ENCODE results near the gene DGCR2. TPM values are rescaled to one million over a fixed set of nuclear protein-coding genes. Genes with fewer than 3 reads are reported as not detected.

DGCR2 gene
- total and polyA plus RNA-seq, 11 donors = 26.0 to 53.3 (median 41.2) TPM

GRCh38 chr22:19124377-19124776 is 2.2 kb upstream of the DGCR2 start:
- H3K36me3 ChIP-seq = no peaks in the 10 kb centered on the region
- H3K9me3 ChIP-seq = no peaks in the 10 kb centered on the region
- TF ChIP-seq CTCF (IDR thresholded peaks at IDR 0.05) (no peak), POLR2A (IDR thresholded peaks at IDR 0.05) (no peak)
- ATAC-seq = no peak
- peaks cover 4 to 32% (median 26%) of the 10 kb centered on the region in 12 donors for H3K4me1 ChIP-seq
- no peak overlapping the region for H3K4me3 ChIP-seq
- no peaks in the 10 kb centered on the region for H3K27me3 ChIP-seq
- no peak for DNase-seq
- intact Hi-C loops (cut with DNase I) = loop anchor here in 1 of 10 donors (10.0 kb wide), 1 partner anchor 60 kb away; no protein-coding TSS in a partner anchor
- 76 to 87% (median 79%) methylated on average over 4 of the region's 4 CpGs for WGBS, 4 donors
- no peak overlapping the region for H3K27ac ChIP-seq

- H3K9me3 ChIP-seq = no peaks in the 10 kb centered on the region
- no peaks in the 10 kb centered on the region for H3K36me3 ChIP-seq
- WGBS, 4 donors = 86 to 88% (median 87%) methylated on average over 4 of the region's 4 CpGs
- TF ChIP-seq CTCF (IDR thresholded peaks at IDR 0.05) = no peak
- no peak for TF ChIP-seq POLR2A (IDR thresholded peaks at IDR 0.05)
- no peak overlapping the region for H3K27ac ChIP-seq
- intact Hi-C loops (cut with DNase I) = loop anchor here in 1 of 10 donors (10.0 kb wide), 1 partner anchor 59 kb away; no protein-coding TSS in a partner anchor
- no peak for DNase-seq
- no peak for ATAC-seq
- no peaks in the 10 kb centered on the region for H3K27me3 ChIP-seq
- H3K4me1 ChIP-seq = peaks cover 4 to 36% (median 30%) of the 10 kb centered on the region in 12 donors
- H3K4me3 ChIP-seq = no peak overlapping the region
Measured at GRCh38 chr22:19123936-19124335, 1.7 kb upstream of the DGCR2 start.

GRCh38 chr22:19122752-19123492 is 710 bp upstream of the DGCR2 start:
- H3K4me3 ChIP-seq = peak overlapping the region; percentile 86 to 98 (median 94)
- H3K4me1 ChIP-seq = peaks cover 4 to 46% (median 39%) of the 10 kb centered on the region in 12 donors
- 19 to 28% (median 24%) methylated on average over 17 to 27 of the region's 27 CpGs for WGBS, 4 donors
- no peaks in the 10 kb centered on the region for H3K9me3 ChIP-seq
- DNase-seq = peak in 1 of 5 donors; percentile 45
- TF ChIP-seq CTCF (IDR thresholded peaks at IDR 0.05) = no peak
- no peak for TF ChIP-seq POLR2A (IDR thresholded peaks at IDR 0.05)
- H3K27me3 ChIP-seq = no peaks in the 10 kb centered on the region
- ATAC-seq = peak in 3 of 4 donors; percentile 14 to 16 (median 15)
- intact Hi-C loops (cut with DNase I) = loop anchor here in 1 of 10 donors (10.0 kb wide), 1 partner anchor 58 kb away; no protein-coding TSS in a partner anchor
- peak overlapping the region in 10 of 12 donors; percentile 13 to 98 (median 70) for H3K27ac ChIP-seq
- peaks cover 0 to 2% (median 0%) of the 10 kb centered on the region in 9 donors for H3K36me3 ChIP-seq

GRCh38 chr22:19121631-19122142 is 525 bp downstream of the DGCR2 start:
- Histone ChIP-seq H3K4me3 (peak overlapping the region; percentile 86 to 98 (median 94)), H3K4me1 (peaks cover 4 to 58% (median 49%) of the 10 kb centered on the region in 12 donors), H3K27me3 (no peaks in the 10 kb centered on the region), H3K36me3 (peaks cover 0 to 10% (median 0%) of the 10 kb centered on the region in 9 donors), H3K27ac (peak overlapping the region; percentile 88 to 98 (median 94)), H3K9me3 (no peaks in the 10 kb centered on the region)
- intact Hi-C loops (cut with DNase I) = loop anchor here in 1 of 10 donors (10.0 kb wide), 1 partner anchor 57 kb away; no protein-coding TSS in a partner anchor
- peak in 1 of 2 donors; percentile 7 for TF ChIP-seq POLR2A (IDR thresholded peaks at IDR 0.05)
- TF ChIP-seq CTCF (IDR thresholded peaks at IDR 0.05) = no peak
- DNase-seq (peak; percentile 54 to 84 (median 77)), ATAC-seq (peak; percentile 12 to 54 (median 44))
- WGBS, 4 donors = 0% methylated on average over 5 to 47 of the region's 47 CpGs

Measured in heart left ventricle (tissue), 16 donors.